Neural cell (in vitro differentiated cells): ENCODE results near the gene TOP1.

Experiments used
- CTCF ChIP-seq: fragments of 450-650 bp; IDR thresholded peaks from 2 replicates; pipeline ENCODE4 v1.5.1; 2014; ENCODE audit warnings: antibody characterized with exemption, mild to moderate bottlenecking, moderate library complexity; ENCODE audit not compliant: poor library complexity, severe bottlenecking
- EZH2 ChIP-seq: fragments of 200-600, 300-800 bp; shearing (Covaris generic), sonication (generic); IDR thresholded peaks from 2 replicates; pipeline ENCODE4 v1.6.1; 2014; ENCODE audit warnings: antibody characterized with exemption, low read length, borderline replicate concordance, mild to moderate bottlenecking; ENCODE audit not compliant: insufficient read depth, poor library complexity, severe bottlenecking
- POLR2AphosphoS5 ChIP-seq: IDR thresholded peaks from 2 replicates; pipeline ENCODE4 v1.6.1; 2012

DNA sequence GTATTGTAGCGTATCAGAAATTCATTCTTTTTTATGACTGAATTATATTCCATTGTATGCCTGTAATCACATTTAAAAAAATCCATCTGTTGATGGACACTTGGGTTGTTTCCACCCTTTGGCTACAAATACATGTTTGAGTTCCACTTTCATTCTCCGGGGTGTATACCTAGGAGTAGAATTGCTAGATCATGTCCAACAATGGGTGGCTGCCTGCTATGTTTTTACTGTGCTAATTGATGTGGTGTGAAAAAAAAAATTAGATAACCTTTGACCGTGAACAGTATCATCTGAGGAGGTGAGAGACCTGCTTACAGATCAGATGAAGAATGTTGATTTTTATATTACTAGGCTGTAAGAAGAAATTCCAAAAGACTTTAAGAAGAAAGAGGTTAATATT, 37.1 kb downstream of the TOP1 start:
- TF ChIP-seq EZH2, result no peak
- no peak for TF ChIP-seq CTCF
- TF ChIP-seq POLR2AphosphoS5, result no peak
